Measurements from ENCODE around the gene NKD2.

The NKD2 gene

GRCh38 chr5:1037123-1037670 lies 28.6 kb downstream of the NKD2 start:
- Mint-ChIP-seq H3K9me3 (peaks cover 15% of the 10 kb centered on the region), H3K4me1 (no peaks in the 10 kb centered on the region)
- CTCF ChIA-PET: no interaction called here

GRCh38 chr5:1037671-1038416 lies 29.2 kb downstream of the NKD2 start:
- peaks cover 3% of the 10 kb centered on the region for H3K27me3 Mint-ChIP-seq
- CTCF ChIA-PET: no interaction called here
- H3K27ac Mint-ChIP-seq: no peak overlapping the region
- no peaks in the 10 kb centered on the region for H3K36me3 Mint-ChIP-seq
- H3K4me3 Mint-ChIP-seq: no peak overlapping the region
- DNase-seq: no peak
- no peaks in the 10 kb centered on the region for H3K4me1 Mint-ChIP-seq
- peaks cover 22% of the 10 kb centered on the region for H3K9me3 Mint-ChIP-seq

More at GRCh38 chr5:1037123-1037670, 28.6 kb downstream of the NKD2 start:
- no peak for DNase-seq
- H3K4me3 Mint-ChIP-seq: no peak overlapping the region
- no peaks in the 10 kb centered on the region for H3K36me3 Mint-ChIP-seq
- no peak overlapping the region for H3K27ac Mint-ChIP-seq
- peaks cover 3% of the 10 kb centered on the region for H3K27me3 Mint-ChIP-seq

GRCh38 chr5:1038417-1039209 lies 30.0 kb downstream of the NKD2 start:
- peaks cover 3% of the 10 kb centered on the region for H3K27me3 Mint-ChIP-seq
- no peak overlapping the region for H3K4me3 Mint-ChIP-seq
- H3K36me3 Mint-ChIP-seq: no peaks in the 10 kb centered on the region
- peaks cover 30% of the 10 kb centered on the region for H3K9me3 Mint-ChIP-seq
- no peaks in the 10 kb centered on the region for H3K4me1 Mint-ChIP-seq
- H3K27ac Mint-ChIP-seq: no peak overlapping the region
- no peak for DNase-seq
- CTCF ChIA-PET: no interaction called here

GRCh38 chr5:1039210-1039548 lies 30.6 kb downstream of the NKD2 start:
- Mint-ChIP-seq H3K36me3 (no peaks in the 10 kb centered on the region), H3K27me3 (peaks cover 3% of the 10 kb centered on the region), H3K27ac (no peak overlapping the region), H3K4me3 (no peak overlapping the region), H3K4me1 (no peaks in the 10 kb centered on the region), H3K9me3 (peaks cover 35% of the 10 kb centered on the region)
- CTCF ChIA-PET: no interaction called here
- DNase-seq: no peak

- no peaks in the 10 kb centered on the region for H3K36me3 Mint-ChIP-seq
- no peak overlapping the region for H3K4me3 Mint-ChIP-seq
- H3K27ac Mint-ChIP-seq: no peak overlapping the region
- H3K27me3 Mint-ChIP-seq: peaks cover 3% of the 10 kb centered on the region
- no peaks in the 10 kb centered on the region for H3K4me1 Mint-ChIP-seq
- H3K9me3 Mint-ChIP-seq: peaks cover 41% of the 10 kb centered on the region
- DNase-seq: no peak
- CTCF ChIA-PET: no interaction called here
Measured at GRCh38 chr5:1039706-1040260, 31.2 kb downstream of the NKD2 start.

- Mint-ChIP-seq H3K4me1 (no peaks in the 10 kb centered on the region), H3K27ac (no peak overlapping the region), H3K36me3 (no peaks in the 10 kb centered on the region), H3K27me3 (peaks cover 3% of the 10 kb centered on the region), H3K4me3 (no peak overlapping the region), H3K9me3 (peaks cover 49% of the 10 kb centered on the region)
- CTCF ChIA-PET: no interaction called here
- no peak for DNase-seq
Measured at GRCh38 chr5:1040571-1040970, 32.0 kb downstream of the NKD2 start.

GRCh38 chr5:1041225-1042143 lies 32.9 kb downstream of the NKD2 start:
- no peak for DNase-seq
- CTCF ChIA-PET: no interaction called here
- no peaks in the 10 kb centered on the region for H3K4me1 Mint-ChIP-seq
- peaks cover 58% of the 10 kb centered on the region for H3K9me3 Mint-ChIP-seq
- peaks cover 3% of the 10 kb centered on the region for H3K27me3 Mint-ChIP-seq
- H3K27ac Mint-ChIP-seq: no peak overlapping the region
- no peak overlapping the region for H3K4me3 Mint-ChIP-seq
- no peaks in the 10 kb centered on the region for H3K36me3 Mint-ChIP-seq

GRCh38 chr5:1042626-1043025 lies 34.0 kb downstream of the NKD2 start:
- CTCF ChIA-PET: no interaction called here
- Mint-ChIP-seq H3K36me3 (no peaks in the 10 kb centered on the region), H3K4me1 (no peaks in the 10 kb centered on the region), H3K27ac (no peak overlapping the region), H3K9me3 (peaks cover 70% of the 10 kb centered on the region), H3K27me3 (peaks cover 3% of the 10 kb centered on the region), H3K4me3 (no peak overlapping the region)
- DNase-seq: no peak

- Mint-ChIP-seq H3K9me3 (peaks cover 77% of the 10 kb centered on the region), H3K4me3 (no peak overlapping the region), H3K27me3 (peaks cover 3% of the 10 kb centered on the region), H3K27ac (no peak overlapping the region), H3K36me3 (peaks cover 3% of the 10 kb centered on the region), H3K4me1 (no peaks in the 10 kb centered on the region)
- DNase-seq: no peak
- CTCF ChIA-PET: no interaction called here
Measured at GRCh38 chr5:1043327-1043726, 34.7 kb downstream of the NKD2 start.

GRCh38 chr5:1044117-1044516 lies 35.5 kb downstream of the NKD2 start:
- Mint-ChIP-seq H3K27ac (no peak overlapping the region), H3K36me3 (peaks cover 3% of the 10 kb centered on the region), H3K27me3 (no peaks in the 10 kb centered on the region), H3K4me1 (no peaks in the 10 kb centered on the region), H3K4me3 (no peak overlapping the region), H3K9me3 (peaks cover 79% of the 10 kb centered on the region)
- CTCF ChIA-PET: no interaction called here
- DNase-seq: no peak

- peaks cover 3% of the 10 kb centered on the region for H3K36me3 Mint-ChIP-seq
- DNase-seq: no peak
- H3K4me1 Mint-ChIP-seq: no peaks in the 10 kb centered on the region
- peaks cover 74% of the 10 kb centered on the region for H3K9me3 Mint-ChIP-seq
- no peak overlapping the region for H3K4me3 Mint-ChIP-seq
- H3K27ac Mint-ChIP-seq: no peak overlapping the region
- H3K27me3 Mint-ChIP-seq: no peaks in the 10 kb centered on the region
- CTCF ChIA-PET: no interaction called here
Measured at GRCh38 chr5:1045960-1046560, 37.5 kb downstream of the NKD2 start.

- Mint-ChIP-seq H3K36me3 (peaks cover 9% of the 10 kb centered on the region), H3K27me3 (no peaks in the 10 kb centered on the region), H3K4me3 (no peak overlapping the region), H3K4me1 (no peaks in the 10 kb centered on the region), H3K27ac (no peak overlapping the region), H3K9me3 (peaks cover 61% of the 10 kb centered on the region)
- CTCF ChIA-PET: no interaction called here
- no peak for DNase-seq
Measured at GRCh38 chr5:1047332-1047965, 38.8 kb downstream of the NKD2 start.

GRCh38 chr5:1048162-1048721 lies 39.6 kb downstream of the NKD2 start:
- no peak for DNase-seq
- Mint-ChIP-seq H3K9me3 (peaks cover 53% of the 10 kb centered on the region), H3K27ac (no peak overlapping the region), H3K27me3 (no peaks in the 10 kb centered on the region), H3K36me3 (peaks cover 10% of the 10 kb centered on the region), H3K4me1 (no peaks in the 10 kb centered on the region), H3K4me3 (no peak overlapping the region)
- CTCF ChIA-PET: no interaction called here
